NB4 (cell line): ENCODE data around the gene DUSP22.

ENCODE experiments used
- CTCF ChIP-seq: IDR thresholded peaks from one replicate; pipeline ENCODE4 v1.5.1; 2012; ENCODE audit warnings: low read depth, low read length
- POLR2A ChIP-seq: IDR thresholded peaks from 2 replicates; pipeline ENCODE4 v1.6.1; 2011; ENCODE audit warnings: mild to moderate bottlenecking; ENCODE audit not compliant: insufficient read length; ENCODE audit errors: extremely low read depth

GRCh38 chr6:287489-287860, 4.8 kb upstream of the DUSP22 start:
- TF ChIP-seq CTCF (no peak), POLR2A (no peak)
